RPMI8226 (cell line): ENCODE data around the gene RAVER1.
"Not testable (repeated sequence)": the region's sequence is repeated elsewhere in the genome, so short reads cannot be mapped to it uniquely, and the experiment has no call there.

Experiments used
- DNase-seq: peaks from one replicate; pipeline ENCODE4 v3.0.0-alpha.2; 2015

Gene RAVER1

GRCh38 chr19:10332965-10333757, at the start of gene RAVER1:
RAVER1 (minus strand) TSS chr19:10333529; CDS start chr19:10333507, 22 bp downstream.
- DNase-seq = peak; percentile 98

- DNase-seq = not testable (repeated sequence)
Observed at GRCh38 chr19:10383223-10383499, 49.8 kb upstream of the RAVER1 start.

GRCh38 chr19:10380313-10381102, 47.2 kb upstream of the RAVER1 start, which contains the start of gene TYK2:
TYK2 (minus strand) TSS chr19:10380572; CDS start chr19:10378406, 2,166 bp downstream.
- peak; percentile 99 for DNase-seq

GRCh38 chr19:10379880-10380312, 46.6 kb upstream of the RAVER1 start:
- no peak for DNase-seq

GRCh38 chr19:10378124-10378523, 44.8 kb upstream of the RAVER1 start:
- DNase-seq = no peak

- not testable (repeated sequence) for DNase-seq
Observed at GRCh38 chr19:10377140-10377640, 43.9 kb upstream of the RAVER1 start.

GRCh38 chr19:10374931-10375330, 41.6 kb upstream of the RAVER1 start:
- no peak for DNase-seq

GRCh38 chr19:10372690-10373089, 39.4 kb upstream of the RAVER1 start:
- no peak for DNase-seq

- DNase-seq = no peak
Observed at GRCh38 chr19:10368101-10368803, 34.9 kb upstream of the RAVER1 start.

- DNase-seq = not testable (repeated sequence)
Observed at GRCh38 chr19:10366950-10367512, 33.7 kb upstream of the RAVER1 start.

- DNase-seq = no peak
Observed at GRCh38 chr19:10365518-10365917, 32.2 kb upstream of the RAVER1 start.

GRCh38 chr19:10364644-10365043, 31.3 kb upstream of the RAVER1 start:
- no peak for DNase-seq

- no peak for DNase-seq
Observed at GRCh38 chr19:10363789-10364281, 30.5 kb upstream of the RAVER1 start.

- DNase-seq = no peak
Observed at GRCh38 chr19:10362259-10362658, 28.9 kb upstream of the RAVER1 start.

GRCh38 chr19:10361569-10362011, 28.3 kb upstream of the RAVER1 start:
- DNase-seq = no peak

- DNase-seq = no peak
Observed at GRCh38 chr19:10356431-10356830, 23.1 kb upstream of the RAVER1 start.

GRCh38 chr19:10353793-10354391, 20.6 kb upstream of the RAVER1 start:
- no peak for DNase-seq

GRCh38 chr19:10352764-10353671, 19.7 kb upstream of the RAVER1 start:
- DNase-seq = no peak

- DNase-seq = no peak
Observed at GRCh38 chr19:10346509-10346908, 13.2 kb upstream of the RAVER1 start.

GRCh38 chr19:10344780-10345179, 11.5 kb upstream of the RAVER1 start:
- DNase-seq = no peak

GRCh38 chr19:10343495-10343894, 10.2 kb upstream of the RAVER1 start:
- no peak for DNase-seq
